DND-41 (cell line): ENCODE data around the gene TMEM94.
A peak's percentile ranks its signal among the peaks of the same experiment; 100 is the strongest.
"Not testable (repeated sequence)": the region's sequence is repeated elsewhere in the genome, so short reads cannot be mapped to it uniquely, and the experiment has no call there.

ENCODE experiments used
- ATAC-seq: fragments of 200-7000 bp; cut with Tn5 transposase; 3 replicates; pipeline ENCODE4 v1.9.1; 2021; ENCODE audit warnings: low read depth; ENCODE audit not compliant: insufficient read depth
- DNase-seq: peaks from one replicate; pipeline ENCODE4 v3.0.0-alpha.2; 2020
- H2AFZ ChIP-seq: 2 replicates; pipeline ENCODE4 v1.6.0; 2012; ENCODE audit warnings: low read depth, low read length
- H3K27ac ChIP-seq: 2 replicates; pipeline ENCODE4 v1.5.1; 2012; ENCODE audit warnings: low read length, inconsistent platforms
- H3K27me3 ChIP-seq: fragments of 200-600 bp; sonication (generic); 2 replicates; pipeline ENCODE4 v1.6.0; 2012; ENCODE audit warnings: low read length, mild to moderate bottlenecking, inconsistent platforms; ENCODE audit not compliant: insufficient read depth, poor library complexity
- H3K36me3 ChIP-seq: 2 replicates; pipeline ENCODE4 v1.5.1; 2012; ENCODE audit warnings: low read length, inconsistent platforms; ENCODE audit not compliant: insufficient read depth
- H3K4me1 ChIP-seq: 2 replicates; pipeline ENCODE4 v1.5.1; 2012; ENCODE audit warnings: mild to moderate bottlenecking, low read length; ENCODE audit not compliant: insufficient read depth
- H3K4me2 ChIP-seq: 2 replicates; pipeline ENCODE4 v1.6.0; 2012; ENCODE audit warnings: mild to moderate bottlenecking, moderate library complexity, low read length, inconsistent platforms; ENCODE audit not compliant: insufficient read depth
- H3K4me3 ChIP-seq, 2 experiments: fragments of 200-600 bp in 1 of 2; shearing (Covaris generic) in 1 of 2; 2 replicates each; pipeline ENCODE4 v1.5.1; 2012 to 2016; ENCODE audit warnings: inconsistent platforms in 2 of 2, low read length in 2 of 2, mild to moderate bottlenecking in 2 of 2, low read depth in 1 of 2, moderate library complexity in 1 of 2
- H3K79me2 ChIP-seq: 2 replicates; pipeline ENCODE4 v1.6.0; 2012; ENCODE audit warnings: low read length, inconsistent platforms; ENCODE audit not compliant: insufficient read depth
- H3K9ac ChIP-seq: 2 replicates; pipeline ENCODE4 v1.6.0; 2012; ENCODE audit warnings: low read depth, mild to moderate bottlenecking, inconsistent platforms, low read length, moderate library complexity
- H3K9me3 ChIP-seq: 2 replicates; pipeline ENCODE4 v1.5.1; 2012; ENCODE audit warnings: low read length, moderate library complexity, mild to moderate bottlenecking, inconsistent platforms; ENCODE audit not compliant: insufficient read depth, severe bottlenecking
- H4K20me1 ChIP-seq: 2 replicates; pipeline ENCODE4 v1.6.0; 2012; ENCODE audit warnings: low read length; ENCODE audit not compliant: insufficient read depth
- CTCF ChIP-seq: IDR thresholded peaks from 2 replicates; pipeline ENCODE4 v1.5.1; 2012; ENCODE audit warnings: borderline replicate concordance, low read length, moderate library complexity, mild to moderate bottlenecking; ENCODE audit not compliant: poor library complexity, severe bottlenecking; ENCODE audit errors: extremely low read depth
- EZH2 ChIP-seq: IDR thresholded peaks from 3 replicates; pipeline ENCODE4 v1.6.1; 2012; ENCODE audit warnings: borderline replicate concordance, low read depth, mild to moderate bottlenecking, moderate library complexity, low read length, inconsistent platforms; ENCODE audit not compliant: severe bottlenecking

Gene TMEM94

DNA sequence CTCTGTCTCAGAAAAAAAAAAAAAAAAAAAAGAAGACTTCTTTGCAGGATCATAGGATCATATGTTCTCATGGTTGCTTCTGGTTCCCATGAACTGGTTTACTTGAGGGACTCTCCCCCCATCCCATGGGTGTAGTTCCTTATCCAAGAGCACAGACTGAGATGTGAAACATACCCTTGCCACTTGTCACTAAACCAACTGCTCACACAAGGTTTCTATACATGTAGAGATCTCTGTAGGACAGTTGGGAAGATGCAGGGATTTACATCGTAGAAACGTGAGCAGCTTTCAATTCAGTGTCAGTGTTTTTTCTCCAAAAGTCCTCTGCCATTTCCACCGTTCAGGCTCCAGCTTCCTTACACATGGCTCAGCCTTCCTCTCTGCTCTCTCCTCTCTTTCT lies 11.1 kb upstream of the TMEM94 start:
- Histone ChIP-seq H3K27ac (no peak overlapping the region), H3K27me3 (no peaks in the 10 kb centered on the region), H3K4me2 (no peak overlapping the region), H3K9ac (no peak overlapping the region), H3K79me2 (no peaks in the 10 kb centered on the region), H3K9me3 (no peaks in the 10 kb centered on the region), H3K36me3 (no peaks in the 10 kb centered on the region), H3K4me1 (no peaks in the 10 kb centered on the region), H3K4me3 (no peak overlapping the region), H4K20me1 (no peaks in the 10 kb centered on the region), H2AFZ (no peak overlapping the region)
- ATAC-seq (no peak), DNase-seq (no peak)
- TF ChIP-seq EZH2 (no peak), CTCF (no peak)

GRCh38 chr17:75445896-75446295 lies 10.5 kb upstream of the TMEM94 start:
- not testable (repeated sequence) for H2AFZ ChIP-seq, H3K4me1 ChIP-seq, ATAC-seq, H4K20me1 ChIP-seq, H3K27ac ChIP-seq, DNase-seq, H3K79me2 ChIP-seq, H3K27me3 ChIP-seq, H3K9ac ChIP-seq, H3K9me3 ChIP-seq, H3K4me2 ChIP-seq, H3K4me3 ChIP-seq, H3K36me3 ChIP-seq

- Histone ChIP-seq H3K4me1 (no peaks in the 10 kb centered on the region), H3K4me3 (no peak overlapping the region), H4K20me1 (no peaks in the 10 kb centered on the region), H2AFZ (peak overlapping the region; percentile 10; the same call in 1 of the 2 replicates), H3K36me3 (no peaks in the 10 kb centered on the region), H3K4me2 (no peak overlapping the region), H3K27me3 (no peaks in the 10 kb centered on the region), H3K9ac (no peak overlapping the region), H3K79me2 (no peaks in the 10 kb centered on the region), H3K27ac (no peak overlapping the region), H3K9me3 (no peaks in the 10 kb centered on the region)
- TF ChIP-seq CTCF (no peak), EZH2 (no peak)
- ATAC-seq (no peak), DNase-seq (no peak)
Observed at GRCh38 chr17:75447951-75448856, 8.2 kb upstream of the TMEM94 start.

- Histone ChIP-seq H3K4me2 (no peak overlapping the region), H3K27ac (no peak overlapping the region)
- ATAC-seq, result no peak
Observed at GRCh38 chr17:75450270-75450669, 6.2 kb upstream of the TMEM94 start.

More at GRCh38 chr17:75450270-75450669, 6.2 kb upstream of the TMEM94 start:
- DNase-seq, result no peak
- Histone ChIP-seq H3K36me3 (no peaks in the 10 kb centered on the region), H3K79me2 (no peaks in the 10 kb centered on the region), H3K9me3 (no peaks in the 10 kb centered on the region), H3K4me3 (no peak overlapping the region), H4K20me1 (no peaks in the 10 kb centered on the region), H3K27me3 (no peaks in the 10 kb centered on the region), H3K9ac (no peak overlapping the region), H3K4me1 (no peaks in the 10 kb centered on the region), H2AFZ (no peak overlapping the region)
- TF ChIP-seq CTCF (no peak), EZH2 (no peak)
